HEK293 (cell line): ENCODE data around the gene EXO5.

Source experiments
- BCL11A ChIP-seq: fragments of 450-650 bp; formaldehyde crosslinking; IDR thresholded peaks from 2 replicates; pipeline ENCODE4 v1.5.1; 2016; ENCODE audit warnings: low read depth, missing biosample characterization, missing genetic modification characterization
- HOXD13 ChIP-seq: sonication (generic); formaldehyde crosslinking; IDR thresholded peaks from 2 replicates; pipeline ENCODE4 v1.8.0; 2022; ENCODE audit warnings: missing genetic modification reagents, borderline replicate concordance
- KLF8 ChIP-seq: fragments of 450-650 bp; formaldehyde crosslinking; IDR thresholded peaks from 2 replicates; pipeline ENCODE4 v1.5.1; 2016; ENCODE audit warnings: missing biosample characterization, missing genetic modification characterization
- MEIS1 ChIP-seq: sonication (generic); formaldehyde crosslinking; IDR thresholded peaks from 2 replicates; pipeline ENCODE4 v1.8.1; 2022; ENCODE audit warnings: missing genetic modification reagents, mild to moderate bottlenecking, borderline replicate concordance
- YY1 ChIP-seq: fragments of 450-650 bp; formaldehyde crosslinking; IDR thresholded peaks from 2 replicates; pipeline ENCODE4 v1.5.1; 2018; ENCODE audit warnings: missing biosample characterization, missing genetic modification characterization
- ZBTB48 ChIP-seq: fragments of 450-650 bp; formaldehyde crosslinking; IDR thresholded peaks from 2 replicates; pipeline ENCODE4 v1.5.1; 2016; ENCODE audit warnings: missing biosample characterization, missing genetic modification characterization
- ZNF133 ChIP-seq: fragments of 450-650 bp; formaldehyde crosslinking; IDR thresholded peaks from 2 replicates; pipeline ENCODE4 v1.5.1; 2016; ENCODE audit warnings: missing biosample characterization, missing genetic modification characterization
- ZNF138 ChIP-seq: fragments of 450-650 bp; formaldehyde crosslinking; IDR thresholded peaks from 2 replicates; pipeline ENCODE4 v1.5.1; 2016; ENCODE audit warnings: missing biosample characterization, missing genetic modification characterization, borderline replicate concordance
- ZNF140 ChIP-seq: fragments of 450-650 bp; formaldehyde crosslinking; IDR thresholded peaks from 2 replicates; pipeline ENCODE4 v1.5.1; 2016; ENCODE audit warnings: missing biosample characterization, missing genetic modification characterization
- ZNF223 ChIP-seq: fragments of 450-650 bp; formaldehyde crosslinking; IDR thresholded peaks from 2 replicates; pipeline ENCODE4 v1.5.1; 2016; ENCODE audit warnings: missing biosample characterization, missing genetic modification characterization
- ZNF292 ChIP-seq: fragments of 450-650 bp; formaldehyde crosslinking; IDR thresholded peaks from 2 replicates; pipeline ENCODE4 v1.5.1; 2016; ENCODE audit warnings: low read depth, missing biosample characterization, missing genetic modification characterization, borderline replicate concordance
- ZNF335 ChIP-seq: fragments of 450-650 bp; formaldehyde crosslinking; conservative IDR thresholded peaks from 2 replicates; pipeline ENCODE4 v1.5.1; 2016; ENCODE audit warnings: missing biosample characterization, missing genetic modification characterization
- ZNF350 ChIP-seq: fragments of 450-650 bp; formaldehyde crosslinking; IDR thresholded peaks from 2 replicates; pipeline ENCODE4 v1.5.0; 2017; ENCODE audit warnings: missing biosample characterization, mild to moderate bottlenecking, missing genetic modification characterization
- ZNF404 ChIP-seq: fragments of 450-650 bp; formaldehyde crosslinking; IDR thresholded peaks from 2 replicates; pipeline ENCODE4 v1.5.1; 2017; ENCODE audit warnings: missing biosample characterization, missing genetic modification characterization
- ZNF549 ChIP-seq: fragments of 450-650 bp; IDR thresholded peaks from 2 replicates; pipeline ENCODE4 v1.5.1; 2018; ENCODE audit warnings: missing biosample characterization, missing genetic modification characterization, mild to moderate bottlenecking, inconsistent platforms, moderate library complexity
- ZNF555 ChIP-seq: fragments of 450-650 bp; formaldehyde crosslinking; conservative IDR thresholded peaks from 2 replicates; pipeline ENCODE4 v1.5.1; 2017; ENCODE audit warnings: missing biosample characterization, mild to moderate bottlenecking, missing genetic modification characterization, inconsistent platforms
- ZNF558 ChIP-seq: fragments of 450-650 bp; formaldehyde crosslinking; IDR thresholded peaks from 2 replicates; pipeline ENCODE4 v1.5.1; 2016; ENCODE audit warnings: missing biosample characterization, missing genetic modification characterization
- ZNF585B ChIP-seq: fragments of 450-650 bp; formaldehyde crosslinking; IDR thresholded peaks from 2 replicates; pipeline ENCODE4 v1.5.1; 2016; ENCODE audit warnings: missing biosample characterization, missing genetic modification characterization
- ZNF610 ChIP-seq: fragments of 450-650 bp; formaldehyde crosslinking; IDR thresholded peaks from 2 replicates; pipeline ENCODE4 v1.5.1; 2016; ENCODE audit warnings: missing biosample characterization, missing genetic modification characterization, borderline replicate concordance
- ZNF621 ChIP-seq: fragments of 450-650 bp; formaldehyde crosslinking; IDR thresholded peaks from 2 replicates; pipeline ENCODE4 v1.5.1; 2017; ENCODE audit warnings: missing biosample characterization, missing genetic modification characterization
- ZNF624 ChIP-seq: fragments of 450-650 bp; formaldehyde crosslinking; IDR thresholded peaks from 2 replicates; pipeline ENCODE4 v1.5.1; 2017; ENCODE audit warnings: missing biosample characterization, missing genetic modification characterization
- ZNF654 ChIP-seq: fragments of 450-650 bp; formaldehyde crosslinking; IDR thresholded peaks from 2 replicates; pipeline ENCODE4 v1.5.1; 2016; ENCODE audit warnings: low read depth, missing biosample characterization, missing genetic modification characterization
- ZNF664 ChIP-seq: fragments of 450-650 bp; formaldehyde crosslinking; IDR thresholded peaks from 2 replicates; pipeline ENCODE4 v1.5.1; 2016; ENCODE audit warnings: missing biosample characterization, missing genetic modification characterization
- ZNF768 ChIP-seq: fragments of 450-650 bp; formaldehyde crosslinking; IDR thresholded peaks from 2 replicates; pipeline ENCODE4 v1.5.1; 2018; ENCODE audit warnings: missing biosample characterization, mild to moderate bottlenecking, missing genetic modification characterization
- ZNF830 ChIP-seq: fragments of 450-650 bp; IDR thresholded peaks from 2 replicates; pipeline ENCODE4 v1.5.0; 2018; ENCODE audit warnings: missing biosample characterization, missing genetic modification characterization, low read depth, mild to moderate bottlenecking, moderate library complexity
- ZSCAN16 ChIP-seq: fragments of 450-650 bp; formaldehyde crosslinking; IDR thresholded peaks from 2 replicates; pipeline ENCODE4 v1.5.1; 2016; ENCODE audit warnings: missing biosample characterization, missing genetic modification characterization
- ZSCAN5A ChIP-seq: fragments of 450-650 bp; formaldehyde crosslinking; IDR thresholded peaks from 2 replicates; pipeline ENCODE4 v1.5.1; 2016; ENCODE audit warnings: missing biosample characterization, missing genetic modification characterization
- ZXDB ChIP-seq: fragments of 450-650 bp; formaldehyde crosslinking; IDR thresholded peaks from 2 replicates; pipeline ENCODE4 v1.5.1; 2016; ENCODE audit warnings: missing biosample characterization, missing genetic modification characterization
- TF ChIP-seq, protein P1 (sequence below): sonication (generic); formaldehyde crosslinking; IDR thresholded peaks from 2 replicates; pipeline ENCODE4 v1.8.1; 2022; ENCODE audit warnings: mild to moderate bottlenecking, moderate library complexity, missing genetic modification reagents
- TF ChIP-seq, protein P2 (sequence below): fragments of 450-650 bp; formaldehyde crosslinking; IDR thresholded peaks from 2 replicates; pipeline ENCODE4 v1.5.1; 2017; ENCODE audit warnings: missing biosample characterization, mild to moderate bottlenecking, missing genetic modification characterization, moderate library complexity
- TF ChIP-seq, protein P3 (sequence below): fragments of 450-650 bp; IDR thresholded peaks from 2 replicates; pipeline ENCODE4 v1.5.1; 2018; ENCODE audit warnings: missing biosample characterization, missing genetic modification characterization
- TF ChIP-seq, protein P4 (sequence below): fragments of 450-650 bp; formaldehyde crosslinking; IDR thresholded peaks from 2 replicates; pipeline ENCODE4 v1.5.1; 2017; ENCODE audit warnings: missing biosample characterization, missing genetic modification characterization
- TF ChIP-seq, protein P5 (sequence below): fragments of 450-650 bp; formaldehyde crosslinking; IDR thresholded peaks from 2 replicates; pipeline ENCODE4 v1.5.1; 2016; ENCODE audit warnings: missing biosample characterization, missing genetic modification characterization, borderline replicate concordance

EXO5 gene

GRCh38 chr1:40476924-40477677 is 31.5 kb upstream of the EXO5 start, which contains the start of gene ZFP69 (continued):
- TF ChIP-seq, protein P1, sequence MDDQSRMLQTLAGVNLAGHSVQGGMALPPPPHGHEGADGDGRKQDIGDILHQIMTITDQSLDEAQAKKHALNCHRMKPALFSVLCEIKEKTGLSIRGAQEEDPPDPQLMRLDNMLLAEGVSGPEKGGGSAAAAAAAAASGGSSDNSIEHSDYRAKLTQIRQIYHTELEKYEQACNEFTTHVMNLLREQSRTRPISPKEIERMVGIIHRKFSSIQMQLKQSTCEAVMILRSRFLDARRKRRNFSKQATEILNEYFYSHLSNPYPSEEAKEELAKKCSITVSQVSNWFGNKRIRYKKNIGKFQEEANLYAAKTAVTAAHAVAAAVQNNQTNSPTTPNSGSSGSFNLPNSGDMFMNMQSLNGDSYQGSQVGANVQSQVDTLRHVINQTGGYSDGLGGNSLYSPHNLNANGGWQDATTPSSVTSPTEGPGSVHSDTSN (CRISPR knock-in tag): peak; percentile 58; the same call in 1 of the 2 replicates
- TF ChIP-seq ZNF624 (tag by site-specific recombination) (no peak), ZNF335 (tag by site-specific recombination) (no peak), ZNF292 (tag by site-specific recombination) (no peak), ZNF664 (no peak), HOXD13 (CRISPR knock-in tag) (no peak), ZNF138 (tag by site-specific recombination) (no peak), ZNF549 (tag by site-specific recombination) (no peak), ZNF133 (tag by site-specific recombination) (no peak), ZNF610 (tag by site-specific recombination) (no peak), ZNF558 (tag by site-specific recombination) (no peak), ZSCAN16 (tag by site-specific recombination) (no peak), YY1 (tag by site-specific recombination) (no peak), BCL11A (tag by site-specific recombination) (no peak), MEIS1 (CRISPR knock-in tag) (no peak), ZXDB (no peak; the same call in 1 of the 2 replicates), ZNF585B (tag by site-specific recombination) (no peak), ZSCAN5A (tag by site-specific recombination) (no peak), ZNF140 (tag by site-specific recombination) (no peak), ZNF223 (tag by site-specific recombination) (no peak), ZNF830 (tag by site-specific recombination) (no peak), ZNF654 (tag by site-specific recombination) (no peak), ZNF768 (tag by site-specific recombination) (no peak), ZBTB48 (tag by site-specific recombination) (no peak), ZNF404 (tag by site-specific recombination) (no peak), ZNF350 (tag by site-specific recombination) (no peak), KLF8 (tag by site-specific recombination) (peak; percentile 60; the same call in 1 of the 2 replicates), ZNF621 (tag by site-specific recombination) (no peak), ZNF555 (tag by site-specific recombination) (no peak)
- TF ChIP-seq, protein P2, sequence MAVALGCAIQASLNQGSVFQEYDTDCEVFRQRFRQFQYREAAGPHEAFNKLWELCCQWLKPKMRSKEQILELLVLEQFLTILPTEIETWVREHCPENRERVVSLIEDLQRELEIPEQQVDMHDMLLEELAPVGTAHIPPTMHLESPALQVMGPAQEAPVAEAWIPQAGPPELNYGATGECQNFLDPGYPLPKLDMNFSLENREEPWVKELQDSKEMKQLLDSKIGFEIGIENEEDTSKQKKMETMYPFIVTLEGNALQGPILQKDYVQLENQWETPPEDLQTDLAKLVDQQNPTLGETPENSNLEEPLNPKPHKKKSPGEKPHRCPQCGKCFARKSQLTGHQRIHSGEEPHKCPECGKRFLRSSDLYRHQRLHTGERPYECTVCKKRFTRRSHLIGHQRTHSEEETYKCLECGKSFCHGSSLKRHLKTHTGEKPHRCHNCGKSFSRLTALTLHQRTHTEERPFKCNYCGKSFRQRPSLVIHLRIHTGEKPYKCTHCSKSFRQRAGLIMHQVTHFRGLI (tag by site-specific recombination): no peak
- TF ChIP-seq, protein P3, sequence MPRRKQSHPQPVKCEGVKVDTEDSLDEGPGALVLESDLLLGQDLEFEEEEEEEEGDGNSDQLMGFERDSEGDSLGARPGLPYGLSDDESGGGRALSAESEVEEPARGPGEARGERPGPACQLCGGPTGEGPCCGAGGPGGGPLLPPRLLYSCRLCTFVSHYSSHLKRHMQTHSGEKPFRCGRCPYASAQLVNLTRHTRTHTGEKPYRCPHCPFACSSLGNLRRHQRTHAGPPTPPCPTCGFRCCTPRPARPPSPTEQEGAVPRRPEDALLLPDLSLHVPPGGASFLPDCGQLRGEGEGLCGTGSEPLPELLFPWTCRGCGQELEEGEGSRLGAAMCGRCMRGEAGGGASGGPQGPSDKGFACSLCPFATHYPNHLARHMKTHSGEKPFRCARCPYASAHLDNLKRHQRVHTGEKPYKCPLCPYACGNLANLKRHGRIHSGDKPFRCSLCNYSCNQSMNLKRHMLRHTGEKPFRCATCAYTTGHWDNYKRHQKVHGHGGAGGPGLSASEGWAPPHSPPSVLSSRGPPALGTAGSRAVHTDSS (tag by site-specific recombination): no peak
- TF ChIP-seq, protein P4, sequence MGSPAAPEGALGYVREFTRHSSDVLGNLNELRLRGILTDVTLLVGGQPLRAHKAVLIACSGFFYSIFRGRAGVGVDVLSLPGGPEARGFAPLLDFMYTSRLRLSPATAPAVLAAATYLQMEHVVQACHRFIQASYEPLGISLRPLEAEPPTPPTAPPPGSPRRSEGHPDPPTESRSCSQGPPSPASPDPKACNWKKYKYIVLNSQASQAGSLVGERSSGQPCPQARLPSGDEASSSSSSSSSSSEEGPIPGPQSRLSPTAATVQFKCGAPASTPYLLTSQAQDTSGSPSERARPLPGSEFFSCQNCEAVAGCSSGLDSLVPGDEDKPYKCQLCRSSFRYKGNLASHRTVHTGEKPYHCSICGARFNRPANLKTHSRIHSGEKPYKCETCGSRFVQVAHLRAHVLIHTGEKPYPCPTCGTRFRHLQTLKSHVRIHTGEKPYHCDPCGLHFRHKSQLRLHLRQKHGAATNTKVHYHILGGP: no peak
- TF ChIP-seq, protein P5, sequence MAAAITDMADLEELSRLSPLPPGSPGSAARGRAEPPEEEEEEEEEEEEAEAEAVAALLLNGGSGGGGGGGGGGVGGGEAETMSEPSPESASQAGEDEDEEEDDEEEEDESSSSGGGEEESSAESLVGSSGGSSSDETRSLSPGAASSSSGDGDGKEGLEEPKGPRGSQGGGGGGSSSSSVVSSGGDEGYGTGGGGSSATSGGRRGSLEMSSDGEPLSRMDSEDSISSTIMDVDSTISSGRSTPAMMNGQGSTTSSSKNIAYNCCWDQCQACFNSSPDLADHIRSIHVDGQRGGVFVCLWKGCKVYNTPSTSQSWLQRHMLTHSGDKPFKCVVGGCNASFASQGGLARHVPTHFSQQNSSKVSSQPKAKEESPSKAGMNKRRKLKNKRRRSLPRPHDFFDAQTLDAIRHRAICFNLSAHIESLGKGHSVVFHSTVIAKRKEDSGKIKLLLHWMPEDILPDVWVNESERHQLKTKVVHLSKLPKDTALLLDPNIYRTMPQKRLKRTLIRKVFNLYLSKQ (tag by site-specific recombination): no peak
